ENCODE results near the gene EFNA2.

Gene EFNA2

GRCh38 chr19:1259876-1260748 lies 25.6 kb upstream of the EFNA2 start:
- Histone ChIP-seq H3K9ac (peak overlapping the region; percentile 62; the same call in 1 of the 2 replicates), H3K4me3 (IDR thresholded peaks at IDR 0.05; ENCODE audit: insufficient read depth, low read depth, low read length) (no peak overlapping the region)

GRCh38 chr19:1260749-1261537 lies 24.7 kb upstream of the EFNA2 start:
- Histone ChIP-seq H3K4me3 (IDR thresholded peaks at IDR 0.05; ENCODE audit: insufficient read depth, low read depth, low read length) (no peak overlapping the region), H3K4me2 (peak overlapping the region; percentile 99), H3K79me2 (ENCODE audit: insufficient read depth, low read depth) (no peaks in the 10 kb centered on the region), H3K9ac (peak overlapping the region; percentile 89), H3K4me1 (ENCODE audit: low read depth, poor library complexity, severe bottlenecking) (peaks cover 32% of the 10 kb centered on the region), H3K27me3 (ENCODE audit: insufficient read depth, low read depth) (no peaks in the 10 kb centered on the region), H3K27ac (peak overlapping the region; percentile 78), H3K36me3 (ENCODE audit: insufficient read depth) (no peaks in the 10 kb centered on the region), H4K20me1 (ENCODE audit: insufficient read depth) (no peaks in the 10 kb centered on the region), H2AFZ (ENCODE audit: low read depth) (peak overlapping the region; percentile 34; the same call in 1 of the 2 replicates)
- no peak for TF ChIP-seq CTCF (conservative IDR thresholded peaks at IDR 0.05; ENCODE audit: low read depth, low read length)

More at GRCh38 chr19:1259876-1260748, 25.6 kb upstream of the EFNA2 start:
- no peaks in the 10 kb centered on the region for H4K20me1 ChIP-seq (ENCODE audit: insufficient read depth)
- H3K27ac ChIP-seq: peak overlapping the region; percentile 74
- no peak overlapping the region for H2AFZ ChIP-seq (ENCODE audit: low read depth)
- H3K27me3 ChIP-seq (ENCODE audit: insufficient read depth, low read depth): no peaks in the 10 kb centered on the region
- H3K4me2 ChIP-seq: peak overlapping the region; percentile 86
- no peaks in the 10 kb centered on the region for H3K79me2 ChIP-seq (ENCODE audit: insufficient read depth, low read depth)
- no peak for TF ChIP-seq CTCF (conservative IDR thresholded peaks at IDR 0.05; ENCODE audit: low read depth, low read length)
- no peaks in the 10 kb centered on the region; the same call in 1 of the 2 replicates for H3K36me3 ChIP-seq (ENCODE audit: insufficient read depth)
- peaks cover 29% of the 10 kb centered on the region for H3K4me1 ChIP-seq (ENCODE audit: low read depth, poor library complexity, severe bottlenecking)

GRCh38 chr19:1261538-1261797 lies 24.2 kb upstream of the EFNA2 start:
- Histone ChIP-seq H3K79me2 (ENCODE audit: insufficient read depth, low read depth) (no peaks in the 10 kb centered on the region), H3K36me3 (ENCODE audit: insufficient read depth) (no peaks in the 10 kb centered on the region), H4K20me1 (ENCODE audit: insufficient read depth) (no peaks in the 10 kb centered on the region), H3K4me2 (peak overlapping the region; percentile 99), H3K4me3 (IDR thresholded peaks at IDR 0.05; ENCODE audit: insufficient read depth, low read depth, low read length) (no peak overlapping the region), H3K4me1 (ENCODE audit: low read depth, poor library complexity, severe bottlenecking) (peaks cover 35% of the 10 kb centered on the region), H3K9ac (peak overlapping the region; percentile 89), H2AFZ (ENCODE audit: low read depth) (peak overlapping the region; percentile 34; the same call in 1 of the 2 replicates), H3K27ac (peak overlapping the region; percentile 78), H3K27me3 (ENCODE audit: insufficient read depth, low read depth) (no peaks in the 10 kb centered on the region)
- TF ChIP-seq CTCF (conservative IDR thresholded peaks at IDR 0.05; ENCODE audit: low read depth, low read length): no peak

GRCh38 chr19:1261798-1262622 lies 23.7 kb upstream of the EFNA2 start:
- peak overlapping the region; percentile 78 for H3K27ac ChIP-seq
- H3K9ac ChIP-seq: peak overlapping the region; percentile 89
- H2AFZ ChIP-seq (ENCODE audit: low read depth): peak overlapping the region; percentile 34; the same call in 1 of the 2 replicates
- H3K79me2 ChIP-seq (ENCODE audit: insufficient read depth, low read depth): no peaks in the 10 kb centered on the region
- H3K4me2 ChIP-seq: peak overlapping the region; percentile 99
- no peaks in the 10 kb centered on the region for H4K20me1 ChIP-seq (ENCODE audit: insufficient read depth)
- H3K27me3 ChIP-seq (ENCODE audit: insufficient read depth, low read depth): no peaks in the 10 kb centered on the region
- H3K4me3 ChIP-seq (IDR thresholded peaks at IDR 0.05; ENCODE audit: insufficient read depth, low read depth, low read length): no peak overlapping the region
- no peak for TF ChIP-seq CTCF (conservative IDR thresholded peaks at IDR 0.05; ENCODE audit: low read depth, low read length)
- H3K4me1 ChIP-seq (ENCODE audit: low read depth, poor library complexity, severe bottlenecking): peaks cover 36% of the 10 kb centered on the region
- no peaks in the 10 kb centered on the region for H3K36me3 ChIP-seq (ENCODE audit: insufficient read depth)

Measured in KMS-11 (cell line).